NT2/D1 (cell line): ENCODE measurements around the gene DTX2.
"Not testable (repeated sequence)": the region's sequence is repeated elsewhere in the genome, so short reads cannot be mapped to it uniquely, and the experiment has no call there.

Experiments
- DNase-seq: peaks from one replicate; pipeline ENCODE4 v3.0.0-alpha.2; 2011; ENCODE audit warnings: low read depth, low spot score
- H3K27me3 ChIP-seq: 2 replicates; pipeline ENCODE4 v1.6.0; 2011; ENCODE audit warnings: mild to moderate bottlenecking; ENCODE audit not compliant: insufficient read length, insufficient read depth
- H3K36me3 ChIP-seq: 2 replicates; pipeline ENCODE4 v1.6.1; 2011; ENCODE audit warnings: mild to moderate bottlenecking, low read length, mixed read lengths; ENCODE audit not compliant: insufficient read depth, insufficient read length
- H3K4me1 ChIP-seq: 2 replicates; pipeline ENCODE4 v1.5.1; 2011; ENCODE audit not compliant: insufficient read depth, insufficient read length
- H3K4me3 ChIP-seq: 2 replicates; pipeline ENCODE4 v1.5.1; 2011; ENCODE audit warnings: low read depth; ENCODE audit not compliant: insufficient read length
- H3K9ac ChIP-seq: 2 replicates; pipeline ENCODE4 v1.6.0; 2011; ENCODE audit warnings: low read depth; ENCODE audit not compliant: insufficient read length
- H3K9me3 ChIP-seq: 2 replicates; pipeline ENCODE4 v1.5.1; 2011; ENCODE audit warnings: mild to moderate bottlenecking, low read length; ENCODE audit not compliant: insufficient read depth

Gene DTX2

DNA sequence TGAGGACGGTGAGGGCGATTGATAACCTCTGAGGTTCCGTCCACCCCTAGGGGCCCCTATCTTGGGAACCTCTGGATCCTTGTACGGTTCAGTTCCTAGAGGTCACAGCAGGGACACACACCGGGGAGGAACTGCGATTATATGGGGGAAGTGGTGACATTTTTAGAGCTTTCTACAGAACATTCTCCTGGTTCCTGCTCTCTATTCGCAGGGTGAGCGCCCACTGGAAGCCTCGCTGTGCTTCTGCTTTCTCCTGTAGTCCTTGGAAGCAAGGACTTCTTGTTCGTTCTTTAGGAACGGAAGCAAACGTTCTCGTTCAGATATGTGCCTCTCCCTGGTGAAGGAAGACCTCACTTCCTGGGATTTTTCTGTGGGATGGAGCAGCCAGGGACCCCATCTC lies 26.5 kb downstream of the DTX2 start:
- not testable (repeated sequence) for DNase-seq, H3K9me3 ChIP-seq, H3K9ac ChIP-seq, H3K27me3 ChIP-seq, H3K36me3 ChIP-seq, H3K4me1 ChIP-seq, H3K4me3 ChIP-seq

DNA sequence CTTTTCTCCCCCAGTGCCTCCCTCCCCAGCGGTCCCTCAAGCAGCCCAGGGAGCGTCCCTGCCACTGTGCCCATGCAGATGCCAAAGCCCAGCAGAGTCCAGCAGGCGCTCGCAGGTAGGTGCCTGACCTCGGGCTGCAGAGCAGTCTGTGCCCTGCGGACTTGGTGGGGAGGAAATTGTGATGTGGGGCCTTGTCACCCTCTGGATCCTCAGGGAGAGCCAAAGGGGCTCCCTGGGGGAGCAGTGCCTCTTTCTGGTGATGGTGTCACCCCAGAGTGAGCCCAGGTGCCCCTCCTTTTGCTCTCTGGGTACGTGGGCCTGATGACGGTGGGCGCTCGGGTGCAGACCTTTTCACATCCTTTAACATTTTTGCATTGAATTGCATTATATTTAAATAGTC lies 30.6 kb downstream of the DTX2 start:
- not testable (repeated sequence) for DNase-seq, H3K27me3 ChIP-seq, H3K4me1 ChIP-seq, H3K9ac ChIP-seq, H3K36me3 ChIP-seq, H3K9me3 ChIP-seq, H3K4me3 ChIP-seq

DNA sequence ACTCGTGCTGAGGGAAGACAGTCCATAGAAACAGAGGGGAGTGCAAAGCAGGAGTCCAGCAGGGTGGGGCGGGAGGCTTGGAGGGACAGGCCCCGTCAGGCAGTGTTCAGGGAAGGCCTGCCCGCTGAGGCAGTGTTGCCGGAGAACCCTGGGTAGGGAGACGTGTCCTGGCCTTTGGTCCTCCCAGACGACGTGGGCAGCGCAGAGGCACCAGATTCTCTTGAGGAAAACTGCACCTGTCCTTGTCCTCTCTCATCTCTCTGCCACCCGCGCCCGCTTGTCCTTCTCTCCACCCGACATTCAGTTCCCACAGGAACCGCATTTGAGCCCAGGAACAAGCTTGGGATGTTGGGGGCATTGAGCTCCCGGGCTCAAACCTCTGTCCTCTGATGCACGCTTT lies 34.2 kb downstream of the DTX2 start:
- not testable (repeated sequence) for H3K9ac ChIP-seq, H3K9me3 ChIP-seq, DNase-seq, H3K36me3 ChIP-seq, H3K4me3 ChIP-seq, H3K4me1 ChIP-seq, H3K27me3 ChIP-seq

DNA sequence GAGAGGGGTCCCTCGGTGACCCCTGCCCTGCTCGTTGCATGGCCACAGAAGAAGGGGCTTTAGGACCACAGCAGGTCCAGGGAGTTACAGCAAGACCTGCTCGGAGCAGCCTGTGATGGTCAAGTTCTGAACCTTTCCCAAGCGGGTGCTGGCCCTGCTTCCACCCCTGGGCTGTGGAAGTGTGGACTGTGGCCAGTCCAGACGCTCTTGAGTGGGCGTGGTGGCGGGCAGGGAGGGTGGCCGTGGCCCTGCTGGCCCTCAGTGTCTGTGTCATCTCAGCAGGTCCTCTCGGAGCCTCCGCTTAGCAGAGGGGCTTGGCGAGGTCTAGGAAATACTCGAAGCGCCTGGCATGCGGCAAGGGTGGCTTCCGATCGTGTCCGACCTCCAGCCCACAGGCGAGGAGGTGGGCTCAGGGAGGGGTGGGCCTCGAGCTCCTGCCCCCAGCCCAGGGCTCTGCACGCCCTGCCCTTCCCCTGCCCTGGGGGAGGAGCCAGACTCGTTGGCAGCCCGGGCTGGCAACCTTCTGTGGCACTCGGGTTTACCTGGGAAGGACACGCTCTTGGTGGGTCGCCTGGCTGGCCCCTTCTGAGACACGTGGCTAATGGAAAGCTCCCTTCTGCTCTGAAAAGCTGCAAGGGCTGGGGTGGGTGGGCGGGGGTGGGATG lies 36.5 kb downstream of the DTX2 start:
- not testable (repeated sequence) for H3K4me3 ChIP-seq, DNase-seq, H3K4me1 ChIP-seq, H3K27me3 ChIP-seq, H3K36me3 ChIP-seq, H3K9ac ChIP-seq, H3K9me3 ChIP-seq

DNA sequence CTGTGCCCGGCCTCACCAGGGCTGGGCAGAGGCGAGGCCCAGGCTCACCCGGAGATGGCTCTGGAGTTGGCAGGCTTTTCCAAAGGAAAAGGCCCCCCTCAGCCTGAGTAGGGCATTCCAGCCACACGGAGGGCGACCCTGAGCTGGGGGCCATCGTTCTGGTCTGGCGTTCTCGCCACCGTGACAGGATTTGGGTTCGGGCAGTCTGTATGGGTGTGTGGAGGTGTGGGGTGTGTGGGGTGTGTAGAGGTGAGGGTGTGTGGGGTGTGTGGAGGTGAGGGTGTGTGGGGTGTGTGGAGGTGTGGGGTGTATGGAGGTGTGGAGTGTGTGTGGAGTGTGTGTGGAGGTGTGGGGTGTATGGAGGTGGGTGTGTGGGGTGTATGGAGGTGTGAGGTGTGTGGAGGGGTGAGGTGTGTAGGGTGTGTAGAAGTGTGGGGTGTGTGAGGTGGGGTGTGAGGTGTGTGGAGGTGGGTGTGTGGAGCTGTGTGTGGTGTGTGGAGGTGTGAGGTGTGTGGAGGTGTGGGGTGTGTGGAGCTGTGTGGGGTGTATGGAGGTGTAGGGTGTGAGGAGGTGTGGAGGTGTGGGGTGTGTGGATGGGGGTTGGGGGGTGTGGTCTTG lies 37.2 kb downstream of the DTX2 start:
- not testable (repeated sequence) for H3K36me3 ChIP-seq, H3K4me3 ChIP-seq, H3K4me1 ChIP-seq, DNase-seq, H3K9ac ChIP-seq, H3K9me3 ChIP-seq, H3K27me3 ChIP-seq

DNA sequence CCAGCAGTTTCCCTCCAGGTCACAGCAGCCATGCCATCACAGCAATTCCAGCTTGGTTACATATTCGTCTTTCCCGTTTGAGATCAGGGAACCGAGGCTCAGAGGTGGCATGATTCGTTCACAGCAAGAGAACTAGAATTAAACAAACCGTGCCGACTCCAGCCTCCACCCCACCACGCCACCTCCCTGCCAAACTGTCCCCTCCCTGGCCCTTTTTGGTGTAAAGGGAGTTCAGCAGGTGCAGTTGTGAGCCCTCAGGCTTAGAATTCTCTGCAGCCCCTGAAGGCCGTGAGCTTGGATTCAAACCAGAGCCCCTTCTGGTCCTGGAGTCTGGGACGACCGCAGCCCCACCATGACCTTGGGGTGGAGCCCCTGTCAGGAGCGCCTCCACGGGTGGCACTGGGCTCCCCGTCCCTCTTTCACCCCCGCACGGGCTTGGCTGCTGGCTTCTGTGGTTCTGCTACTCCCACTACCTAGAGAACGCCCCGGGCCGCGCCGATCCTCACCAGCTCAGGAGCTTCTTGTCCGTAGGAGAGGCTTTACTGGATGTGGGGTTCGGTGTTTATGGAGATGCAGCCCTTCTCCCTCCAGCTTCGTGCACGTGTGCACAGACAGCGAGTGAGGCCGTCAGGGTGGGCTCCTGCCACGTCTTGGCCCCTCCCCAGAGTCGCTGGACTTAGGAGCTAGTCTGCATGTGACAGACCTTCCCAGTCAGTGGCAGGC lies 37.9 kb downstream of the DTX2 start:
- not testable (repeated sequence) for H3K9me3 ChIP-seq, DNase-seq, H3K4me1 ChIP-seq, H3K36me3 ChIP-seq, H3K27me3 ChIP-seq, H3K9ac ChIP-seq, H3K4me3 ChIP-seq

DNA sequence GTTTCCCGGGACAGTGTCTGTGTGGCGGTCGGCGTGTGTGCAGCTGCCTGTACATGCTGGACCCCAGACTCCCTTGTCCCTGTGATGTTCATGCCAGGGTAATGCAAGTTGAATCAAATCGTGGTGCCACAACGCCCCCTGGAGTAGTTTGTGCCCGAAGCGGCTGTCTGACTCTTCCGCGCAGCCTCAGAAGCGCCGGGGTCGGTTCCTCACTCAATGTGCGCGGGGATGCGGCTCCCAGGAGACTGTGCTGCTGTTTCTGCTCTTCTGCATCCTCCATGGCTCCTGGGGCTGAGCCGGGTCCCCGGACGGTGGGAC lies 38.4 kb downstream of the DTX2 start:
- not testable (repeated sequence) for H3K9me3 ChIP-seq, DNase-seq

DNA sequence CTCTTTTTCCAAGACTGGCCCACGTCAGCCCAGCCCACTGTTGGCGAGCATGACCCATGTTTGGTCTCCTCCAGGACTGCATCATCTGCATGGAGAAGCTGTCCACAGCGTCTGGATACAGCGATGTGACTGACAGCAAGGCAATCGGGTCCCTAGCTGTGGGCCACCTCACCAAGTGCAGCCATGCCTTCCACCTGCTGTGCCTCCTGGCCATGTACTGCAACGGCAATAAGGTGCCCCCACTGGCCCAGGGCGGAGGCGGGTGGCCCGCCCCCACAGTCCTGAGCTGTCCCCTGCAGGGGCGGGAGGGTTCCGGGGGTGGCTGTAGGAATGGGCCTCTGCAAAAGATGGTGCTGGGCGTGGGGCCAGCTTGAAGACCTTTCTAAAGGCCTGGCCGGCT lies 40.7 kb downstream of the DTX2 start:
- not testable (repeated sequence) for H3K9ac ChIP-seq, H3K4me1 ChIP-seq, DNase-seq, H3K9me3 ChIP-seq, H3K4me3 ChIP-seq, H3K27me3 ChIP-seq
- peaks cover 20% of the 10 kb centered on the region for H3K36me3 ChIP-seq

More for the DNA sequence above, 38.4 kb downstream of the DTX2 start:
- H3K27me3 ChIP-seq, H3K4me1 ChIP-seq, H3K9ac ChIP-seq, H3K4me3 ChIP-seq, H3K36me3 ChIP-seq: not testable (repeated sequence)

DNA sequence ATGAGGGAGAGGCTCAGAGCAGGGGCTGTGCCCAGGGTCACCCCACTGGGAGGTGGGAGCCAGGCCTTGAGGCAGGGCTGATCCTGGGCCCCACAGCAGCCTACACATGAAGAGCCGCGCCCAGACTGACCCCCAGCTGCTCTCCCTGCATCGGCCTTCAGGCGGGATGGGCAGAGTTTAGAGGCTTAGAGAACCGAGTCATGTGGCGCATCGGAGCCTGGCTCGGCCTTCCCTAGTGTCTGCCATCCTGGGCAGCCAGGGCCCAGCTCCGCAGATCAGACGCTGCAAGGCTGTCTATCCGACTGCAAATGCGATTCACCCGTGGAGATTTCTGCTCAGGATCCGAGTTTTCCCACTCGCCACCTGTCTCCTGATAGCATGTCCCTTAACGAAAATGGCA lies 41.3 kb downstream of the DTX2 start:
- not testable (repeated sequence) for H3K9me3 ChIP-seq, H3K4me1 ChIP-seq, DNase-seq, H3K9ac ChIP-seq, H3K4me3 ChIP-seq, H3K27me3 ChIP-seq
- H3K36me3 ChIP-seq = peaks cover 23% of the 10 kb centered on the region

DNA sequence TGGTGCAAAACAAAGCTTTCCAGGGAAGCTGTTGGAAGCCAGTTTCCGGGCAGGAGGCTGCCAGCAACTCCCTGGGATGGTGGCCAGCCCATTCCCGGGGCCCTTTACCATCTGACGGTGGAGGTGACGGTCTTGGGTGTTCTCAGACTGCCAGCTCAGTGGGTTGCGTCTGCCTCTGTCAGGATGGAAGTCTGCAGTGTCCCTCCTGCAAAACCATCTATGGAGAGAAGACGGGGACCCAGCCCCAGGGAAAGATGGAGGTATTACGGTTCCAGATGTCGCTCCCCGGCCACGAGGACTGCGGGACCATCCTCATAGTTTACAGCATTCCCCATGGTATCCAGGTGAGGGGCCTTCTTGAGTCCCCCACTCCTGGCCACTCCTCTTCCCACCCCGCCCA lies 41.7 kb downstream of the DTX2 start:
- H3K36me3 ChIP-seq = peaks cover 24% of the 10 kb centered on the region
- H3K4me1 ChIP-seq, H3K27me3 ChIP-seq, H3K4me3 ChIP-seq, H3K9ac ChIP-seq, H3K9me3 ChIP-seq, DNase-seq: not testable (repeated sequence)

DNA sequence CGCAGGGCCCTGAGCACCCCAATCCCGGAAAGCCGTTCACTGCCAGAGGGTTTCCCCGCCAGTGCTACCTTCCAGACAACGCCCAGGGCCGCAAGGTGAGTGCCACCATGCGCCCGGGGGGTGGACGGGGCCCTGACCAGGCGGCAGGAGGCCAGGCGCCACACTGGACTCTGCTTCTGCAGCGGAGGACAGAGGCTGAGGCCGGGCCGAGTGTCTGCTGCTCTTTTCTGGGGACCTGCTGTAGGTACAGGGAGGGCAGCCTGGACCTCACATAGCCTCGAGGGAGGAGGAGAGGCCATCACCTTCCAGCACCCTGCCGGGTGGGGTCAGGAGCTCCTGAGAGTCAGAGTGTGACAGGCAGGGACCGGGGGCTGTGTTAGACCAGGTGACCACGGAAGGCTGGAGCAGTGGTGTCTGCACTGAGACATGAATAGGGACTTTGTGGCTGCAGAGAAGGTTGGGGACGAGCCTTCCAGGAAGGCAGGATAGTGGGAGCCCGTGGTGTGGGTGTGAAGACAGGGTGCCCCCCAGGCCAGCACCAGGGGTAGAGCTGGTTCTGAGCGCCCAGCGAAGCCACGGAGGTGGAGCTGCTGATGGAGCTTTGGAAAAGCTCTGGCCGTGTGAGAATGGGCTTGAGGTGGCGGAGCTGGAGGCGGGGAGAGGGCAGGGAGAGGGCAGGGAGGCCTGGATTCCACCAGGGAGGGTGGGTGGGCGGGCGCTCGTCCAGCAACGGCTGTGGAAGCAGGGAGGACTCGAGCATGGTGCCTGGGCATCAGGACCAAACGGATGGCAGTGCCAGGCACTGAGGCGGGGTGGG lies 43.0 kb downstream of the DTX2 start:
- not testable (repeated sequence) for H3K9me3 ChIP-seq, H3K9ac ChIP-seq, H3K4me1 ChIP-seq, DNase-seq, H3K27me3 ChIP-seq, H3K4me3 ChIP-seq
- peaks cover 24% of the 10 kb centered on the region for H3K36me3 ChIP-seq
